Activated CD4-positive, alpha-beta T cell treated with anti-CD3 and anti-CD28 coated beads, Interleukin-10, Interleukin-2, amounts not matched to agents 100 ng/mL and 50 ng/mL, durations not matched to agents 16 hours and 8 hours (primary cell): ENCODE results near the gene ZC3H12A.
A peak's percentile ranks its signal among the peaks of the same experiment; 100 is the strongest.

Experiments
- DNase-seq: peaks from one replicate; pipeline ENCODE4 v3.0.0-alpha.2; 2020

The ZC3H12A gene

DNA sequence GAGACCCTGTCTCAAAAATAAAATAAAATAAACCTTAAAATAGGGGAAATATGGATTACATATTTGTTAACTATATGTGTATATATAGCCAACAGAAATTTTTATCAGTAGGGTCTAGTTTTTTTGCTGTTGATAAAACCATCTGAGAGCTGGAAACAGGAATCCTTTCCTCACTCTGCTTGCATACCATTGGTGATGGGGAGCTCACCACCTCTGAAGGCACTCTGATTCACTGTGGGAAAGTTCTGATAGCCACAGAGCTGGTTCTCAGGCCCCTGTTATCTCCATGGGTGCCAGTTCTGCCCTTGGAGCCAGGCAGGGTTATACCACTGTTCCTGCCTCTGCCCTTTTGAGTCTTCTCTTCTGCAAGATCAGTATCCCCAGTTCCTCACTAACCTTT is 17.8 kb upstream of the ZC3H12A start:
- DNase-seq, result no peak

DNA sequence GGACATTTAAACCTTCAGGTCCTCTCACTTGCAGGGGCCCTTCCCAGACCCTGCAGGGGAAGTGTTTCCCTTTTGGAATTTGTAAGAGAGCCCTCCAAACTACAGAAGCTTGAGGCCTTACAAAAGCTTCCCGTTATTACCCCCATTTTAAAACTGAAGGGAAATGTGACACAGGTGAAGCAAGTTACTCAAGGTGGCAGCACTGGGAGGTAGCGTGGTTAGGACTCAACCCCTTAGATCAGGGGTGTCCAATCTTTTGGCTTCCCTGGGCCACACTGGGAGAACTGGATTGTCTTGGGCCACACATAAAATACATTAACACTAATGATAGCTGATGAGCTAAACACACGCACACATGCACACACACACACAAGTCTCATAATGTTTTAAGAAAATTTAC is 15.8 kb upstream of the ZC3H12A start:
- no peak for DNase-seq

DNA sequence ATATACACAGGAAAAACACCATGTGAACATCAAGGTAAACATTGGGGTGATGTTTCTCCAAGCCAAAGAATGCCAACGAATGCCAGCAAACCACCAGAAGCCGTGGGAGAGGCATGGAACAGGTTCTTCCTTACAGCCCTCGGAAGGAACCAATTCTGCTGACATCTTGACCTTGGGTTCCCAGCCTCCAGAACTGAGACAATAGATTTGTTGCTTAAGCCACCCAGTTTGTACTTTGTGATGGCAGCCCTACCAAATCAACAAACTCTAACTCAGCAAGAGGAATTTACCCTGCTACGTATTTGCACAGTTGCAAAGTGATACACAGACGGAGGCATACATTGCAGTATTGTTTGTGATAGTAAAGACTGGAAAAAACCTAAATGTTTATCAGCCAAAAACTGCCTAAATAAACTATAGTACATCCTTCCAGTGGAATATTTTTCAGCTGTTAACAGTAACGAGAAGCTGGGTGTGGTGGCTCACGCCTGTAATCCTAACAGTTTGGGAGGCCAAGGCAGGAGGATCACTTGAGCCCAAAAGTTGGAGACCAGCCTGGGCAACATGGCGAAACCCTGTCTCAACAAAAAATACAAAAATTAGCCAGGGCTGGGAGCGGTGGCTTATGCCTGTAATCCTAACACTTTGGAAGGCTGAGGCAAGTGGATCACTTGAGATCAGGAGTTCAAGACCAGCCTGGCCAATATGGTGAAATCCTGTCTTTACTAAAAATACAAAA is 12.5 kb upstream of the ZC3H12A start:
- no peak for DNase-seq

DNA sequence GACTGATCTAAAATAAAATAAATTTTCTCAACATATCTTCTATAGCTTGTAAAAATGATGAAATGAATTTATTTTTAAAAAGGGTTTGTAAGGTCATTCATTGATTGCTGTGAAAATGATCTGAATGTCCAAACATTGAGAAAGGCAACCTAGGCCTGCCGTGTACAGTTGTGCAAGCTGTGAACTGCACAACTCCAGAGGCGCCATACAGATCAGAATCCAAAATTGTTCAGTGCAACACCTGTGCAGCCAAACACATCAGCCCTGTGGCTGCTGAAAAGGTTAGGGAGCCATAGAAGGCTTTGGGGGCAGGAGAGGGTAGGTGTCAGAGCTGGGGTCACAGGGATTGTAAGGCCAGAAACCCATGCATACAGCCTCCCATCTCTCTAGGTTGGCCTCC is 9.9 kb upstream of the ZC3H12A start:
- DNase-seq, result no peak

DNA sequence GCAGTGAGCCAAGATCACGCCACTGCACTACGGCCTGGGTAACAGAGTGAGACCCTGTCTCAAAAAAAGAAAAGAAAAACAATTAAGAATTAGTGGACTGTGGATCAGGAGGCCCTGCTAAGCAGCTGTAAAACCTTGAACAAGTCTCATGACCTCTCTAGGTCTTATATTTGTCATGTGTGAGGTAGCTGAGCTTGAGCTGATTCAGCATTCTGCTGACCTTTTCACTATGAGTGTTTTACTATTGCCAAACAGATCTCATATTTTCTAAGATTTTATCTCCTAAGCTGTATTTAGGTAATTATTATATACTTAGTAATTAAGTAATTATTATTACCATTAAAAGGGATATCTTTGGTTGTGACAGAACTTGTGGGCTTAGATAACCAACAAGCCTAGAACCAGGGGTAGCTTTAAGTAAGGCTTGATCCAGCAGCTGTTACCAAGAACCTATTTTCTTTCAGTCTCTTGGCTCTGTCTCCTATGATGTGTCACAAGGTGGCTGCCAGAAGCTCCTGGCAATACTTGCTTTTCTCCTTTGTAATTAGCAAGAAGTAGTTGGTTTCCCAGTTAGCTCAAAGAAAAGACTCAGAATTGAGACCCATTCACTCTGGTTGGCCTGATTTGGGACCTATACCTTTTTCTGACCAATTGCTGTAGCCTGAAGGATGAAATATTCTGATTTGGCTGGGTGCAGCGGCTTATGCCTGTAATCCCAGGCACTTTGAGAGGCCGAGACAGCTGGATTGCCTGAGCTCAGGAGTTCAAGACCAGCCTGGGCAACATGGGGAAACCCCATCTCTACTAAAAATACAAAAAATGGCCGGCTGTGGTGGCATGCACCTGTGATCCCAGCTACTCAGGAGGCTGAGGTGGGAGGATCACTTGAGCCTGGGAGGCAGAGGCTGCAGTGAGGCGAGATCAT is 8.5 kb upstream of the ZC3H12A start:
- DNase-seq, result no peak

DNA sequence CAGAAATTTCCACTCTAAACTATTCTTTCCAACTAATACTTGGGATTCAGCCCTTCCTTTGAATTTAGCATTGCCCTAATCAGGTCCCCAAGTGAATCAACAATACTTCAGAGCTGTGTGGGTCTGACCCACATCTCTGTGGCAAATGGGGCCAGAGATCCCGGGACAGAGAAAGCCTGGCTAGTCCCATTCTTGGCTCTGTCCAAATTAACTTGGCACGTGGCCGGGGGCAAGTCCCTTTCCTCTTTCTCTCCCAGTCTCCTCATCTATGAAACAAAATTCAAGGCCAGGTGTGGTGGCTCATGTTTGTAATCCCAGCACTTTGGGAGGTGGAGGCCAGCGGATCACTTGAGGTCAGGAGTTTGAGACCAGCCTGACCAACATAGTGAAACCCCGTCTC is 6.3 kb upstream of the ZC3H12A start:
- no peak for DNase-seq

DNA sequence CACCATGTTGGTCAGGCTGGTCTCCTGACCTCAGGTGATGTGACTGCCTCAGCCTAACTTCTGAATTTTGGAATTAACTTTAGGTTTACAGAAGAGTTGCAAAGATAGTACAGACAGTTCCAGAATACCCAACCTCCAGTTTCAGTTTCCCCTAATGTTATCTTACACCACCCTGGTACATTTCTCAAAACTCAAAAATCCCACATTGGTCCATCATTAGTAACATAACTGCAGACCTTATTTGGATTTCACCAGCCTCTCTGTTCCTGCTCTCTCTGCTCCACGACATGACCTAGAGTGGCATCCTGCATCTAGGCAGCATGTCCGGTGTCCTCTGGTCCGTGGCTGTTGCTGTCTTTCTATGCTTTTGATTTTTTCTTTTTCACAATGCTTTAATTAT is 5.0 kb upstream of the ZC3H12A start:
- DNase-seq, result no peak

DNA sequence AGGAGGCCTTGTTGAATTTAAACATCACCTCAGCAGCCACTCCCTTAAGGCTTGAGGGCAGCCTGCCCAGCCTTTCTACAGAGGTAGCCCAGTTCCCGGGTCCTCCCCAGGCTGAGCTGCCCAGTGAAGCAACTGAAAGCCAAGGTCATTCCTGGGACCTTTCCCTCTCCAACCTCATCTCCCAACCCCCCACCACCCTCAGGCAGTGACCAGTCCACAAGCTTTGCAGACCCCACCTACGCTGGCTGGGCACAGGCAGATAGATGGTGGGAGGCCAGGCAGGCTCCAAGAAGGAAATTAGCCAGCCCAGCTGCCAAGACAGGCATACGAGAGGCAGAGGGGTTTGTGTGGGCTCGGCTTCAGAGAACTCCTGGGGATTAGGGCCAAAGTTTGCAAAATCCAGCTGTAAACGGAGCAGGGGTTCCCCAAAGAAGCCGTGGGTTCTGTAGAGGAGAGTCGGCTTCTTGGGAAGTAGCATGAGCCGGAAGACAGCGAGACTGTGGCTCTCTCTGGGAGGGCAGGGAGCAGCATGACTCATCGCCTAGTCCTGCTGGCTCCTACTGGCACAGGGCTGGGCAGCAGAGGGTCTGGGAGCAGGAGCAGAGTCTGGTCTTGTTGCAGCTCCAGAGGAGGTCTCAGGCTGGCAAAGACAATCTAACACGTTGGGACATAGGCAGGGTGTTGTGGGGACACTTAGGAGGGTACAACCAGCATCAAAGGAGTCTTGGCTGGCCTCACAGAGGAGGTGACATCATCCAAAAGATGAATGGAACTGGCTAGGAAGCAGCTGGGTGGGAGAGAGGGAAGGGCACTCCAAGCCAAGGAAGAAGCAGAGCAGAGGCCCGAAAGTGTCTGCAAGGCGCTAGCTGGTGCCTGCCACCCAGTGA is 2.8 kb upstream of the ZC3H12A start:
- DNase-seq, result no peak

DNA sequence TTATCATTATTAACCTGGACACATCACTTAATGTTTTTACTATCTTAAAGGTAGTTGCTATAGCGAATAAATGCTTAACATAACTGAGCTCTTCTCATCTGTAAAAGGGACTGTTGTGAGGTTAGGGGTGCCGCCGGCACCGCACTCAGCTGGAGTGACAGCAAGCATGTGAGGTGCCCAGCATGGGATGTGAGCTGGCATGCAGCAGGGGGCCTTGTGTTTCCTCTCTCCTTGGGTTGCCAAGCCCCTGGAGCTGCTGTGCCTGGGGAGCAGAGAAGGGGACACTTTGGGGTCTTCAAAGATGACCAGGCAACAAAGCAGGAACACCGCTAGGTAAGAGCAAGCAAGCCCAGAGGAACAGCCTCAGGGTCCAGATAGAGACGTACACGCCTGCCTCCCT is 2.1 kb upstream of the ZC3H12A start:
- no peak for DNase-seq

DNA sequence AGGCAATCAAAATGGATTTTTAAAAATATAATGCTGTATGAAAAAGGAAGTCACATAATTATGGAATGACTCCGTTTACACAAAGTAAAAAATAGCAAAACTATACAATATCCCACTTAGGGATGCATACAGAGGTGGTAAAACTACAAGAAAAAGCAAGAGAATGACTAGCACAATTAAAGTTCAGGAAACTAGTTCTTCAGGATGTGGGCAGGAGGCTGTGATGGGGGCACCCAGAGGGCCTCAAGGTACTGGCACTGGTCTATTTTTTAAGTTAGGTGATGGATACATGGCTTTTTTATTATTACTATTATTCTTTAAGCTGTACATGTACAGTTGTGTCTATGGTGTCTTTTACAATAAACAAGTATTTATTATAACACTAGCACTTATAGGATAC is 1.4 kb upstream of the ZC3H12A start:
- no peak for DNase-seq

DNA sequence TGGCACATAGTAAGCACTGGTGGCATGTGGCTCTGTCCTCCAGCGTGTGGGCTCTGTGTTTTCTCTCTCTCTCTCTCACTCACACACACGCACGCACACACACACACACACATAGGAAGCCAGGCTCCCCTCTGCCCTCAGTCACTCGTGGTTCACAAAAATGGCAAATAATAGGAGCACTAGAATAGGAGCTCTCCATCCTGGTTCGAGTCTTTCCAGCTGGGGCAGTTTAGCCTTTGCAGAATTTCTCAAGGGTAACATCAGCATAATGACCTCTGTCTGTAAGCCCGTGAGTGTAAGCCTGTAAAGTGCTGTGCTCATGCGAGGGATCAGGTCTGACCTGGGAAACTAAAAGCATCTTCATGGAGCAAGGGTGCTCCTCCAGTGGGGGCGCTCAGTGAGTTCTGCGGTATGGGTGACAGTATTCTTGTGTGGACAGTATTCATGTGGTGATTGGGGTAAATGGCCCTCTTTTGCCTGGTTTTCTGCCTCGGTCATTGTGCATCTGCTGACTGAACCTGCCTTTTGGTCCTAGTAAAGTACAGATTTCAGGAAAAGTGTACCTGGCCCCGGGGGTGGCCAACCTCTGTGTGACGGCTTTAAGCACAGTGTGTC is 842 bp upstream of the ZC3H12A start:
- no peak for DNase-seq

DNA sequence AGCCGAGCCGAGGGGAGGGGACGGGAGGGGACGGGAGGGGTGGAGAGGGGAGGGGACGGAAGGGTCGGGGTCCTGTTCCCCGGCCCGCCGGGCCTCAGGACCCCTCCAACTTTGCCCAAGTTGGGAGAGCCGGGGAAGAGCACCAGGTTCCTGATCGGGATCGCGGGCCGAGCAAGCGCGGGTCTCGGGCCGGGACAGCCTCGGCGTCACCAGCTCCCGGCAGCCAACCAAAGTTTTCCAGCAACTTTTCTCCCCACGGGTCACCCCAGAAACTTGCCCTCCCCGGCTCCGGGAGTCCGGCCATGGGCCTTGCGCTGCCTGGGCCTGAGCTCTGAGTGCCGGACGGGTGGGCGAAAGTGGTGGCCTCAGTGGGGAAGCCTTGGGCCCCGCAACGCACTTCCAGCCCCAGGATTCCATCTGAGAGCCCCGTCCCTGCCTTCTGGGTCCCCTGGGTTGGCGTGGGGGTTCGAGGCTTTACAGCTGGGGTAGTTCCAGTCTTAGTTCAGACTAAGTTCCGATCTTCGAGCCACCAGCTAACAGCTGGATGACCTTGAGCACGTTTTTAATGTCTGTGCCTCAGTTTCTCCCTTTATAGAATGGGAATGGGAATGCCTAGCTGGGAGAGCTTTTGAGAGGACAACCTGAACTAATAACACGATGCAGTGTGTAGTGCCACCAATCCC is 458 bp downstream of the ZC3H12A start:
- no peak for DNase-seq

DNA sequence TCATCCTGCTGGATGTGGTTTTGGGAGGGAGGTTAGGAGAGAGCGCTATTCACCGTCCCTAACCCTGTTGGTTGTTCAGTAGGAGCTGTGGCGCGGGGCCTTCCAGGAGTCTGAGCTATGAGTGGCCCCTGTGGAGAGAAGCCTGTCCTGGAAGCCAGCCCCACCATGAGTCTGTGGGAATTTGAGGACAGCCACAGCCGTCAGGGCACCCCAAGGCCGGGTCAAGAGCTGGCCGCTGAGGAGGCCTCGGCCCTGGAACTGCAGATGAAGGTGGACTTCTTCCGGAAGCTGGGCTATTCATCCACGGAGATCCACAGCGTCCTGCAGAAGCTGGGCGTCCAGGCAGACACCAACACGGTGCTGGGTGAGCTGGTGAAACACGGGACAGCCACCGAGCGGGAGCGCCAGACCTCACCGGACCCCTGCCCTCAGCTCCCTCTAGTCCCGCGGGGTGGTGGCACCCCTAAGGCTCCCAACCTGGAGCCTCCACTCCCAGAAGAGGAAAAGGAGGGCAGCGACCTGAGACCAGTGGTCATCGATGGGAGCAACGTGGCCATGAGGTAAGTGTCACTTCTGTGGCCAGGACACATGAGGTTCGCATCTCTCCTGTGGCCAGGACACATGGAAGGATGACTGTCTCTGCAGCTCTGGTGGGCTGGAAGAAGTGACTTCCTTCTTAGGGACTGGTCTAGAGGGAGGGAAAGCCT is 1.2 kb downstream of the ZC3H12A start:
- no peak for DNase-seq

DNA sequence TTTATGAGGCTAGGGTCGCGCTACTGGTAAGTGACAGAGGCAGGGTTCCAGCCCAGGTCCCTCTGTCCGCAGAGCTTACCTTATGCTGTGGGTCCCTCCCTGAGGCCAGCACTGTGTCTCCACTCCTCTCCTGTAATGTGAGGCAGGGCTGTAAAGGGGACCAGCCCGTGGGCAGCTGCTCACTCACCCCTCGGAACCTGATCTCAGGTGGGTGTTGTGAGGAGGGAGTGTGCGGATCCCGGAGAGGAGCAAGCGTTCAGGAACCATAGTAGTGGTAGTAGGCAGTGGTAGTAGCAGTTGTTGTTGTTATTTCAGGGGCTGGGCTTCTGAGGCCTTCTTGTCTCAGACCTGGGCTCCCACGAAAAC is 1.7 kb downstream of the ZC3H12A start:
- no peak for DNase-seq

DNA sequence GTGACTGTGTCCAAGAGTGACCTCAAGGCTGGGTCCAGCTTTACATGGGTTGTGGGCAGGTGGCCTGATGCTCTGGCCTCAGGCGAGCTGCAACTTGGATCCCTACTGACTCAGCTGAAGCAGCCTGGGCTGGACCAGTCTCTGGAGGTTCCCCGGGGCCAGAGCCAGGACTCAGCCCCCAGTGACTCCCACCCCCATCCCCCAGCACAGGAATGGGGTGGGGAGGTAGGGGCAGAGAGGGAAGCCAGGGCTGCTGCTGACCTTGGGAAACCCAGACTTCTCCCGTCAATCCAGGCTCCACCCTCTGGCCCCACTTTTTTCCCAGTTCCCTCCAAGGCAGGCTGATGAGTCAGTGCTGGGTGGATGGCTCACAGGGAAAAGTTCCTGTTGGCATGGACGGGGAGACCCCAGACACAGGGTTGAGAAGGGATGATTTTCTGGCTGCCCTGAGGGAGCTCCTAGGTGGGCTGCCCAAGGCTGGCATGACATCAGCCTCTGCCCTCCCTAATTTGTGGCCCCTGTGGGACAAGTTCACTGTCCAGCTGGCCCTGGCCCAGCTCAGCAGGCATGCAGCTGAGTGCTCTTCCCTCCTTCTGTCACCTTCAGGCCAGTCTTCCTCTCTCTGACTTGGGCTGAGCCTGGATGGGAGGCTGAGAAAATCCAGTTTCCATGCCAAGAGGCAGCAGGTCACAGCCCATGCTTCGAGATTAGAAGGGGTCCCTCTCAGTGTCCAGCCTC is 2.2 kb downstream of the ZC3H12A start:
- no peak for DNase-seq

DNA sequence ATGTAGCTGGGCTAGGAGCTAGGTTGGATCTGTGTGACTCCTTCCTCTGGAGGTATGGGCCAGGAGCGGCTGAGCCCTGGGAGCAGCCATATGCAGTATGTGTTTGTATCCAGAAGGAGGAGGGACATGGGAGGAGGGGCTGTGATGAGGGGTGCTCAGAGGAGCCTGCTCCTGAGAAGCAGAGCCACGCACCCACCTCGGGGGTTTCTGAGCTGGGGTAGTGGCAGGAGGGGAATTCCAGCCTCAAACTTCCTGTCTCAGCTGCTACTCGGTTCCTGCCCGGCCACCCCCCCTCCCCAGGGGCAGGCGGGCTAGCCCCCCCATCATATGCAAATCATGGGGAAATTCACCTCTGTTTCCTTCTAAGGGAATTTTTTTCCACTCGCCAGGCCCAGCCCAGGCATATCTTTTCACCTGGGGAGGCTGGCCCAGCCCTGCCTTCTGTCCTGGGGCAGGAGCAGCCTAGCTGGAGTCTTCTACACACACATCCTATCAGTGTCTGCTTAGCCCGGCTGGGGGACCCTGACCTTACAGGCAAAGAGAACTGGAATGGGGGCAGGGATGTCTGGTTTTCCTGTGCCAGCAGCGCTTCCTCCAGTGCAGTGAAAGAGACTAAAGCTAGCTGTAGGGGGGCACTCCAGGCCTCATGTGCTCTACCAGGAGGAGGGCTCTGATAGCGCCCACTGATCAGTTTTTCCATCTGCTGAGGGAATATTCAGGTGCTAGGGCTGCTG is 3.0 kb downstream of the ZC3H12A start:
- DNase-seq, result peak; percentile 89

DNA sequence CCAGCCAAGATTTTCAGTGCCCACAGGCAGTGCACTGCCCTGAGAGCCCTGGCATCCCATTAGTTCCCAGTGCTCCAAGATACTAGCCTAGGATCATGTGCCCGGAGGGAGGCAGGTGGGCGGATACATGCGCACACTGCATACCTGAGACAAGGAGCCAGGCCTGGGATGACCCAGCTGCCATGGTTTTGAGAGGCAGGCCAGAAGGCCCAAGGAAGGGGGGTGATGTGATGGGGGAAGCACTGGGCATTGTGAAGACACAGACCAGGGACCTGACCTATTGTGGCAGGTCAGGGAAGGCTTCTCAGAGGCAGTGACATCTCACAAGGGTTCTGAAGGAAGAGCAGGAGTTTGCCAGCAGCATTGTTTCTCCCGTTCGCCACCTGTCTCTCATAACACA is 3.6 kb downstream of the ZC3H12A start:
- no peak for DNase-seq

DNA sequence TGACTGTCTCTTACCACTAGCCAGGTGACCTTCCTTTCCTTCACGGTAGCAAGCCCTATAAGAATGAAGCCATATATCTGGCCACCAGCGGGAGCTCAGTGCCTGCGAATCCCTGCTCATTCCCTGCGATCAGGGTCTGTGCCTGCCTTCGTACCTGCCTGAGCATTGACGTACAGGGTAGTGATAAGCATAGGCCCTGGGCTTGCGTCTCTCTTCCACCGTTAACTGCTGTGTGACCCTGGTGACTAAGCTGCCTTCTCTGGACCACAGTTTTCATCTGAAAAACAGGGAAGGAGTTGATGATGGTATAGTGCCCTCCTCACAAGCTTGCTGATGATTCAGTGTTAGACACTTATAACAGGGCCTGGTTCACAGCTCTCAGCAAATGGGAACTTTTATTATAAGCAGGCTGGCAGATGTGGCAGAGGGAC is 4.1 kb downstream of the ZC3H12A start:
- DNase-seq, result peak; percentile 75

DNA sequence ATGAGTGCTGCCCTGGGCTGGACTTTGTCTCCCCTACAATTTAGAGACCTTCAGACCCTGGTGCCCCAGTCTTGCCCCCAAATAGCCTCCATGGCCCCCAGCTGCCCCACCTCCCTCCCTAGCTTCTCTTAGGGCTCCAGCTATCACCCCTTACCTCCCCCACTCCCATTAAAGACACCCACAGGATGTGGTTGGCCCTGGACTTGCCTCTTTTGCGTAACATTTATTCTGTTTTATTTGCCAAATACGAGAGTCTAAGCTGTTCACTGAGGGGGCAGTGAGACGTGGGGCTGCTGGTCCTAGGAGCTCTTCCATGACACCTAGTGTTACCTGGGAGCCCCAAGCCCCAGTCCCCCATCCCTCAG is 4.5 kb downstream of the ZC3H12A start:
- DNase-seq, result peak; percentile 67
